IPS DF 6.9 (cell line): ENCODE results near the gene SPTBN4.

ENCODE experiments used
- DNase-seq: peaks from one replicate; pipeline ENCODE4 v3.0.0-alpha.2; 2013; ENCODE audit warnings: low read depth, low spot score
- H3K27ac ChIP-seq: one replicate; pipeline ENCODE4 v1.5.1; 2013; ENCODE audit warnings: low read length, control low read depth
- H3K27me3 ChIP-seq: 2 replicates; pipeline ENCODE4 v1.6.1; 2013; ENCODE audit warnings: mild to moderate bottlenecking, low read length; ENCODE audit not compliant: control insufficient read depth, insufficient read depth
- H3K36me3 ChIP-seq: 2 replicates; pipeline ENCODE4 v1.6.1; 2013; ENCODE audit warnings: low read length; ENCODE audit not compliant: control insufficient read depth, insufficient read depth
- H3K4me1 ChIP-seq: 2 replicates; pipeline ENCODE4 v1.6.1; 2013; ENCODE audit warnings: low read length; ENCODE audit not compliant: control insufficient read depth, insufficient read depth
- H3K4me3 ChIP-seq: 2 replicates; pipeline ENCODE4 v1.5.1; 2013; ENCODE audit warnings: mild to moderate bottlenecking, low read length
- H3K9me3 ChIP-seq: 2 replicates; pipeline ENCODE4 v1.6.1; 2013; ENCODE audit warnings: low read length, inconsistent platforms; ENCODE audit not compliant: control insufficient read depth, insufficient read depth
- WGBS: extraction: QIAGEN DNeasy Blood & Tissue Kit; methylation state at CpG from one replicate; pipeline ENCODE4 v1.1.7; 2013; ENCODE audit warnings: mixed read lengths, missing lambda C conversion rate; ENCODE audit not compliant: insufficient read length, insufficient coverage; 5-methylcytosine and 5-hydroxymethylcytosine counted together

The SPTBN4 gene

GRCh38 chr19:40576151-40576584 lies 109.4 kb downstream of the SPTBN4 start:
- Histone ChIP-seq H3K27ac (no peak overlapping the region), H3K9me3 (no peaks in the 10 kb centered on the region)
- DNase-seq: no peak

GRCh38 chr19:40576585-40577451 lies 110.0 kb downstream of the SPTBN4 start, which contains the start of gene SHKBP1:
Gene SHKBP1, plus strand, starts transcription at chr19:40576873. Its CDS starts 27 bp downstream, at chr19:40576900.
- Histone ChIP-seq H3K4me1 (peaks cover 2% of the 10 kb centered on the region), H3K4me3 (peak within 1 kb of the TSS; percentile 93), H3K36me3 (peaks cover 9% of the 10 kb centered on the region), H3K27me3 (no peaks in the 10 kb centered on the region), H3K27ac (no peak within 1 kb of the TSS), H3K9me3 (no peaks in the 10 kb centered on the region)
- peak; percentile 91 for DNase-seq
- no CpG with 5 or more reads among the region's 55 CpGs for WGBS

More at GRCh38 chr19:40576151-40576584, 109.4 kb downstream of the SPTBN4 start:
- no peaks in the 10 kb centered on the region for H3K27me3 ChIP-seq
- H3K4me3 ChIP-seq: peak overlapping the region; percentile 93; the same call in 1 of the 2 replicates
- H3K36me3 ChIP-seq: peaks cover 9% of the 10 kb centered on the region
- peaks cover 2% of the 10 kb centered on the region for H3K4me1 ChIP-seq
- no CpG with 5 or more reads among the region's 22 CpGs for WGBS

GRCh38 chr19:40578442-40578908 lies 111.7 kb downstream of the SPTBN4 start:
- peaks cover 2% of the 10 kb centered on the region for H3K4me1 ChIP-seq
- no CpG with 5 or more reads among the region's 12 CpGs for WGBS
- DNase-seq: no peak
- H3K27me3 ChIP-seq: no peaks in the 10 kb centered on the region
- H3K9me3 ChIP-seq: no peaks in the 10 kb centered on the region
- peaks cover 9% of the 10 kb centered on the region for H3K36me3 ChIP-seq
- H3K4me3 ChIP-seq: no peak overlapping the region; the same call in 1 of the 2 replicates
- no peak overlapping the region for H3K27ac ChIP-seq

GRCh38 chr19:40580619-40581018 lies 113.8 kb downstream of the SPTBN4 start:
- no peak for DNase-seq
- Histone ChIP-seq H3K4me1 (peaks cover 2% of the 10 kb centered on the region), H3K9me3 (no peaks in the 10 kb centered on the region), H3K4me3 (no peak overlapping the region), H3K27ac (no peak overlapping the region), H3K27me3 (no peaks in the 10 kb centered on the region), H3K36me3 (peaks cover 9% of the 10 kb centered on the region)
- no CpG with 5 or more reads among the region's 13 CpGs for WGBS

GRCh38 chr19:40581531-40581930 lies 114.7 kb downstream of the SPTBN4 start:
- no peak overlapping the region for H3K27ac ChIP-seq

GRCh38 chr19:40582467-40582866 lies 115.7 kb downstream of the SPTBN4 start:
- DNase-seq: no peak
- Histone ChIP-seq H3K9me3 (no peaks in the 10 kb centered on the region), H3K4me1 (no peaks in the 10 kb centered on the region; the same call in 1 of the 2 replicates), H3K27ac (no peak overlapping the region), H3K27me3 (no peaks in the 10 kb centered on the region), H3K4me3 (no peak overlapping the region), H3K36me3 (peaks cover 15% of the 10 kb centered on the region)
- WGBS: no CpG with 5 or more reads among the region's 2 CpGs

More at GRCh38 chr19:40581531-40581930, 114.7 kb downstream of the SPTBN4 start:
- WGBS: no CpG with 5 or more reads among the region's 5 CpGs
- no peaks in the 10 kb centered on the region for H3K27me3 ChIP-seq
- DNase-seq: no peak
- H3K4me1 ChIP-seq: no peaks in the 10 kb centered on the region; the same call in 1 of the 2 replicates
- H3K9me3 ChIP-seq: no peaks in the 10 kb centered on the region
- H3K4me3 ChIP-seq: no peak overlapping the region
- H3K36me3 ChIP-seq: peaks cover 9% of the 10 kb centered on the region

- no CpG with 5 or more reads among the region's 14 CpGs for WGBS
- Histone ChIP-seq H3K9me3 (no peaks in the 10 kb centered on the region), H3K27me3 (no peaks in the 10 kb centered on the region), H3K4me3 (no peak overlapping the region), H3K4me1 (no peaks in the 10 kb centered on the region), H3K27ac (no peak overlapping the region), H3K36me3 (peaks cover 15% of the 10 kb centered on the region)
- DNase-seq: no peak
Observed at GRCh38 chr19:40583283-40583682, 116.5 kb downstream of the SPTBN4 start.

- H3K4me3 ChIP-seq: no peak overlapping the region
- no peak for DNase-seq
- WGBS: no CpG with 5 or more reads among the region's 5 CpGs
- H3K9me3 ChIP-seq: no peaks in the 10 kb centered on the region
- peaks cover 19% of the 10 kb centered on the region for H3K36me3 ChIP-seq
- no peaks in the 10 kb centered on the region for H3K4me1 ChIP-seq
- no peak overlapping the region for H3K27ac ChIP-seq
- H3K27me3 ChIP-seq: no peaks in the 10 kb centered on the region
Observed at GRCh38 chr19:40584007-40584406, 117.2 kb downstream of the SPTBN4 start.

- no peak overlapping the region for H3K4me3 ChIP-seq
- 100% methylated on average over 1 of the region's 11 CpGs for WGBS
- no peak overlapping the region for H3K27ac ChIP-seq
- H3K4me1 ChIP-seq: no peaks in the 10 kb centered on the region
- no peak for DNase-seq
- peaks cover 13% of the 10 kb centered on the region for H3K36me3 ChIP-seq
- no peaks in the 10 kb centered on the region for H3K9me3 ChIP-seq
- no peaks in the 10 kb centered on the region for H3K27me3 ChIP-seq
Observed at GRCh38 chr19:40585241-40585981, 118.6 kb downstream of the SPTBN4 start.

- H3K9me3 ChIP-seq: no peaks in the 10 kb centered on the region
- no peak overlapping the region for H3K27ac ChIP-seq
- WGBS: no CpG with 5 or more reads among the region's 2 CpGs
- no peak for DNase-seq
- peaks cover 10% of the 10 kb centered on the region for H3K36me3 ChIP-seq
- no peaks in the 10 kb centered on the region for H3K27me3 ChIP-seq
- H3K4me3 ChIP-seq: no peak overlapping the region
- no peaks in the 10 kb centered on the region for H3K4me1 ChIP-seq
Observed at GRCh38 chr19:40585982-40586422, 119.2 kb downstream of the SPTBN4 start.
